GM23248 (cell line): ENCODE measurements around the gene ARHGEF11. TPM values are rescaled to one million over a fixed set of nuclear protein-coding genes. Genes with fewer than 3 reads are reported as not detected.
A peak's percentile ranks its signal among the peaks of the same experiment; 100 is the strongest.

Experiments
- DNase-seq: peaks from one replicate; pipeline ENCODE4 v3.0.0-alpha.2; 2015
- H2AFZ ChIP-seq: fragments of 200-600 bp; sonication (generic); 2 replicates; pipeline ENCODE4 v1.6.1; 2016; ENCODE audit warnings: antibody characterized with exemption
- H3F3A ChIP-seq: fragments of 200-600 bp; sonication (generic); 2 replicates; pipeline ENCODE4 v1.6.1; 2016; ENCODE audit warnings: mild to moderate bottlenecking, antibody characterized with exemption, mixed run types; ENCODE audit not compliant: insufficient read depth
- H3K27ac ChIP-seq: fragments of 200-600 bp; sonication (generic); 2 replicates; pipeline ENCODE4 v1.5.1; 2016; ENCODE audit warnings: mild to moderate bottlenecking
- H3K27me3 ChIP-seq: fragments of 200-600 bp; sonication (generic); replicated peaks from 2 replicates; pipeline ENCODE4 v1.6.1; 2016; ENCODE audit warnings: mild to moderate bottlenecking; ENCODE audit not compliant: insufficient read depth
- H3K36me3 ChIP-seq: fragments of 200-600 bp; sonication (generic); 2 replicates; pipeline ENCODE4 v1.6.1; 2016; ENCODE audit warnings: low read depth, mild to moderate bottlenecking
- H3K4me1 ChIP-seq: fragments of 200-600 bp; sonication (generic); 2 replicates; pipeline ENCODE4 v1.6.1; 2016; ENCODE audit warnings: mild to moderate bottlenecking; ENCODE audit not compliant: insufficient read depth
- H3K4me2 ChIP-seq: fragments of 200-600 bp; sonication (generic); one replicate; pipeline ENCODE4 v1.6.1; 2016; ENCODE audit warnings: mild to moderate bottlenecking; ENCODE audit not compliant: unreplicated experiment
- H3K4me3 ChIP-seq: fragments of 200-600 bp; sonication (generic); 2 replicates; pipeline ENCODE4 v1.5.1; 2016; ENCODE audit warnings: mild to moderate bottlenecking
- H3K79me2 ChIP-seq: fragments of 200-600 bp; sonication (generic); 2 replicates; pipeline ENCODE4 v1.6.1; 2016; ENCODE audit warnings: mild to moderate bottlenecking; ENCODE audit not compliant: insufficient read depth
- H3K9ac ChIP-seq: fragments of 200-600 bp; sonication (generic); 2 replicates; pipeline ENCODE4 v1.6.1; 2016; ENCODE audit warnings: mild to moderate bottlenecking
- H3K9me2 ChIP-seq: fragments of 200-600 bp; sonication (generic); 2 replicates; pipeline ENCODE4 v1.6.1; 2016; ENCODE audit warnings: mixed run types, mild to moderate bottlenecking, moderate library complexity; ENCODE audit not compliant: insufficient read depth
- H3K9me3 ChIP-seq: fragments of 200-600 bp; sonication (generic); one replicate; pipeline ENCODE4 v1.6.1; 2017; ENCODE audit warnings: low read depth
- H4K20me1 ChIP-seq: fragments of 200-600 bp; sonication (generic); 2 replicates; pipeline ENCODE4 v1.6.0; 2016; ENCODE audit not compliant: insufficient read depth
- EZH2 ChIP-seq: fragments of 200-600 bp; sonication (generic); IDR thresholded peaks from 2 replicates; pipeline ENCODE4 v1.6.1; 2018; ENCODE audit warnings: antibody characterized with exemption, mild to moderate bottlenecking; ENCODE audit not compliant: insufficient read depth, poor library complexity, severe bottlenecking
- EZH2phosphoT487 ChIP-seq: fragments of 200-600 bp; sonication (generic); IDR thresholded peaks from 2 replicates; pipeline ENCODE4 v1.6.1; 2018; ENCODE audit warnings: antibody characterized with exemption, moderate library complexity, mild to moderate bottlenecking, low read depth; ENCODE audit not compliant: insufficient read depth
- WGBS, 2 experiments: methylation state at CpG; one replicate each; pipeline ENCODE4 v1.1.6; 2015 to 2017; ENCODE audit warnings: low lambda C conversion rate in 2 of 2, low coverage in 1 of 2; ENCODE audit errors: missing lambda C conversion rate in 2 of 2; 5-methylcytosine and 5-hydroxymethylcytosine counted together
- in situ Hi-C: fragments of 300-500 bp; cut with MboI; formaldehyde crosslinking; loops from 2 replicates; pipeline ENCODE4 v1.15.0; 2020
- polyA plus RNA-seq: library from polyadenylated mRNA; unstranded; fragments of >200 nt; fragmentation: Nextera tagmentation; extraction: Ambion mirVana; gene quantifications from 2 replicates; pipeline ENCODE4 v1.2.1, GENCODE V29; 2016
- total RNA-seq: library from RNA; depleted of rRNA; stranded (reverse); fragments of >200 nt; shearing (Covaris generic); gene quantifications from 2 replicates; pipeline ENCODE4 v1.2.3, GENCODE V29; 2014

The ARHGEF11 gene
- total and polyA plus RNA-seq, 2 experiments from 2014 or later, result 13.3 to 23.0 TPM

DNA sequence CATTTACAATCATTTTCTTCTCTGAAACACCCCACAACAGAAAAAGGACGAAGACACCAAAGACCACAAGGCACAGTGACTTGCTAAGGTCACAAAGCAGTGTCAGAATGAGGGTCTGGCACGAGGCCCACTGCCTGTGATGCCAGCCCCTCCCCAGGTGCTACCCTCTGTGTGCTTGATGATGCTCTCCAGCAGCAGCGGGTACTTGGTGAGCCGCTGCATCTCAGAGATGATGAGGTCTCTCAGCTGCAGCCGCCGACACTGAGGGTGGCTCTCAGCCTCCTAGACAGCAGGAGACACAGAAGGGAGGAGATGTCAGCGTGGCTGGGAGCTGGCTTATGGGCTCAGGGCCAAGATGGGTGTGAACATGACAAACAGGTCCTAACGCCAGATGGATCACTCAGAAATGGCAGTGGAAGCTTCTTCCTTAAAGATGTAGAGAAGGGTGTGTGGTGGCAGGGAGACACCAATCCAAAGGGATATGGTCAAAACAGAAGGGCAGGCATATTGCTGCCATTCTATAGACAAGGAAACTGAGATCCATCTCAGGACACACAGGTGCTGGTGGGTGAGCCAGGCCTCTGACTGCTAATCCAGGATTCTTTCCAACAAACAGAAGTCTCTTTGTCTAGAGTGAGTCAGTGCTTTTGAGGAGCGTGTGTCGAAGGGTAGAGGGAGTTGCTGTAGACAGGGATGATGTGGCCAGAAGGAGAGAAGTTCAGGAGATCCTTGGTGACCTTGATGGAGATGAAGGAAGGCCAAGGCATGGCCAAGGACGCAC lies 99.5 kb downstream of the ARHGEF11 start:
- Histone ChIP-seq H3F3A (no peaks in the 10 kb centered on the region), H3K9ac (no peak overlapping the region), H4K20me1 (no peaks in the 10 kb centered on the region), H3K4me3 (no peak overlapping the region), H3K9me3 (no peaks in the 10 kb centered on the region), H3K9me2 (no peaks in the 10 kb centered on the region), H3K4me2 (no peak overlapping the region), H3K79me2 (no peaks in the 10 kb centered on the region), H2AFZ (no peak overlapping the region), H3K36me3 (peaks cover 22% of the 10 kb centered on the region; the same call in 1 of the 2 replicates), H3K27ac (no peak overlapping the region), H3K27me3 (no peaks in the 10 kb centered on the region), H3K4me1 (no peaks in the 10 kb centered on the region)
- in situ Hi-C loops, result no loop called here
- 58 to 59% methylated on average over 11 of the region's 11 CpGs for WGBS, 2 experiments
- TF ChIP-seq EZH2 (no peak), EZH2phosphoT487 (no peak)
- DNase-seq, result peak; percentile 52

DNA sequence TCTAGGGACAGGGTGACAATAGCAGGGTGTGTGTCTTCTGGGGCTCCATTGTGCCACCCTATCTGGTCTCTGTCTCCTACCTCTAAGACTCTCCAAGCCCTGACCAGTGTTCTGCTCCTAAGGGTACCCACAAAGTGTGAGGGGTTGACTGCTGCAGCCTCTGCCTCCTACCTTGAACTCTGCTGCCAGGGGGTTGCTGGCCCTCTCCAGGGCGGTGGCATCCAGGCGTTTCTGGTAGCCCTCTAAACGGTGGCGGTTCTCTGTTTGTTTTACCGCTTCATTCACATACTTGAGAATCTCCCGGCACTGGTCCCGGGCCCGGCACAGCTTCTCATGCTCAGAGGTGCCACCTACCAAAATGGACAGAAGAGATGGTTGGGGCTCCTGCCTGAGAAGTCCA lies 100.7 kb downstream of the ARHGEF11 start:
- Histone ChIP-seq H3K9ac (no peak overlapping the region), H2AFZ (no peak overlapping the region), H3F3A (no peaks in the 10 kb centered on the region), H3K4me1 (no peaks in the 10 kb centered on the region), H3K9me2 (no peaks in the 10 kb centered on the region), H3K79me2 (no peaks in the 10 kb centered on the region), H3K9me3 (no peaks in the 10 kb centered on the region), H3K36me3 (peaks cover 18% of the 10 kb centered on the region; the same call in 1 of the 2 replicates), H3K27ac (no peak overlapping the region), H3K4me3 (no peak overlapping the region), H3K4me2 (no peak overlapping the region), H3K27me3 (no peaks in the 10 kb centered on the region), H4K20me1 (no peaks in the 10 kb centered on the region)
- 93 to 94% methylated on average over 8 of the region's 8 CpGs for WGBS, 2 experiments
- no peak for DNase-seq
- TF ChIP-seq EZH2phosphoT487, result no peak
- in situ Hi-C loops, result no loop called here

DNA sequence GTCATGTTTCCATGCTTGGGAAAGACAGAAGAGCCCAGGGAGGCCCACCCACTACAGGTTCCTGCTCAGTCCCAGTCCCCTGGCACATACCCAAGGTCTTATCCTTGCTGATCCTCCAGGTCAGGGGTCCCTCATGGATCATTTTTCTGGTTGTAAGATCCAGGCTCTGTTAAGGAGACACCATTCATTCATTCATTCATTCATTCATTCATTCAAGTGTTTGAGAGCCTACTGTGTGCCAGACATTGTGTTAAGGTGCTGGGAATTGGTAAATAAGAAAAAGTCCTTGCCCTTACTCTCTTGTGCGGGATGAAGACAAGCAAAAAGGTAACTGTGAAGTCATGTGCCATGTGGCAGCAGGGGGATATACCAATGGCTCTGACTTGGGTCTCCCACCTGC lies 101.3 kb downstream of the ARHGEF11 start:
- DNase-seq, result no peak
- TF ChIP-seq EZH2 (no peak), EZH2phosphoT487 (no peak)
- H3F3A ChIP-seq, result no peaks in the 10 kb centered on the region
- 100% methylated on average over 1 of the region's 1 CpG for WGBS, 2 experiments
- H3K9me2 ChIP-seq, result no peaks in the 10 kb centered on the region
- H2AFZ ChIP-seq, result no peak overlapping the region
- no peak overlapping the region for H3K27ac ChIP-seq
- no peaks in the 10 kb centered on the region for H3K4me1 ChIP-seq
- no peak overlapping the region for H3K4me3 ChIP-seq
- H3K4me2 ChIP-seq, result no peak overlapping the region
- no peaks in the 10 kb centered on the region for H4K20me1 ChIP-seq
- H3K79me2 ChIP-seq, result no peaks in the 10 kb centered on the region
- no peak overlapping the region for H3K9ac ChIP-seq
- no peaks in the 10 kb centered on the region for H3K27me3 ChIP-seq
- no peaks in the 10 kb centered on the region for H3K9me3 ChIP-seq
- in situ Hi-C loops, result no loop called here
- peaks cover 16% of the 10 kb centered on the region; the same call in 1 of the 2 replicates for H3K36me3 ChIP-seq

DNA sequence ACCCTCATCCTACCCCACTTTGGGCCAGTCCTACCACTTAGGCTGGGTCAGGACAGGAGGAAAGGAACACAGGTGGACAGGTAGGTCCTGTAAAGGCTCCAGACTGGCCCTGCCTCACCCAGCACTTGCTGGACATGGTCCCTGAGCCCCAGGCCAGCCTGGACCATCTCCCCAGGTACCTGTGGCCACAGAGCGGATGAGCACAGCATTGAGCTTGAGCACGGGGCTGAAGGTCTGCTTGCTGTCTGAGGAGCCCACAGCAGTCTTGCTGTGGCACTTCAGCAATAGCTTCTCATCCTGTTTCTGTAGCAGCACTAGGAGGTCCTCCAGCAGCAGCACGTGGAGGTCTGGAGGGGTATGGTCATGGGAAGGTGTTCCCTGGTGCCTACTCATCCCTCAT lies 101.8 kb downstream of the ARHGEF11 start:
- no peaks in the 10 kb centered on the region for H3K27me3 ChIP-seq
- no peak overlapping the region for H3K4me3 ChIP-seq
- in situ Hi-C loops, result no loop called here
- H3K79me2 ChIP-seq, result no peaks in the 10 kb centered on the region
- H3K9me3 ChIP-seq, result no peaks in the 10 kb centered on the region
- no peak for DNase-seq
- no peak overlapping the region for H2AFZ ChIP-seq
- H4K20me1 ChIP-seq, result no peaks in the 10 kb centered on the region
- no peaks in the 10 kb centered on the region for H3K4me1 ChIP-seq
- TF ChIP-seq EZH2phosphoT487, result no peak
- no peak for TF ChIP-seq EZH2
- no peaks in the 10 kb centered on the region for H3K9me2 ChIP-seq
- H3K4me2 ChIP-seq, result no peak overlapping the region
- WGBS, 2 experiments, result 71 to 83% methylated on average over 3 of the region's 3 CpGs
- peaks cover 16% of the 10 kb centered on the region; the same call in 1 of the 2 replicates for H3K36me3 ChIP-seq
- H3K9ac ChIP-seq, result no peak overlapping the region
- no peaks in the 10 kb centered on the region for H3F3A ChIP-seq
- H3K27ac ChIP-seq, result no peak overlapping the region
